Muscle of leg (tissue), 11 donors: ENCODE measurements around the gene PTK7. TPM values are rescaled to one million over a fixed set of nuclear protein-coding genes. Genes with fewer than 3 reads are reported as not detected.

ENCODE experiments used
- DNase-seq: peaks from one replicate; pipeline ENCODE4 v3.0.0; 2013
- H3K27ac ChIP-seq: one replicate; pipeline ENCODE4 v1.5.1; 2013; ENCODE audit warnings: mild to moderate bottlenecking, low read length, control low read depth
- H3K27me3 ChIP-seq: one replicate; pipeline ENCODE4 v1.6.1; 2013; ENCODE audit warnings: low read length; ENCODE audit not compliant: control insufficient read depth, insufficient read depth
- H3K36me3 ChIP-seq: one replicate; pipeline ENCODE4 v1.6.1; 2013; ENCODE audit warnings: low read length; ENCODE audit not compliant: control insufficient read depth, insufficient read depth
- H3K4me1 ChIP-seq: one replicate; pipeline ENCODE4 v1.6.1; 2013; ENCODE audit warnings: low read length; ENCODE audit not compliant: control insufficient read depth, insufficient read depth
- H3K4me3 ChIP-seq: one replicate; pipeline ENCODE4 v1.5.1; 2013; ENCODE audit warnings: low read length, control low read depth
- H3K9me3 ChIP-seq: replicated peaks from 2 replicates; pipeline ENCODE4 v1.6.1; 2013; ENCODE audit warnings: low read depth, low read length; ENCODE audit not compliant: control insufficient read depth
- WGBS: methylation state at CpG from one replicate; pipeline ENCODE4 v1.1.5; 2013; ENCODE audit warnings: missing lambda C conversion rate; ENCODE audit not compliant: insufficient coverage; 5-methylcytosine and 5-hydroxymethylcytosine counted together
- polyA plus RNA-seq, 8 donors: library from polyadenylated mRNA; unstranded; fragments of 120-200 nt; gene quantifications; one replicate each; pipeline versions ENCODE4 v1.2.1 to v1.2.3, GENCODE V29; 2013; ENCODE audit warnings: inconsistent platforms in 1 of 8, low replicate concordance in 1 of 8; ENCODE audit not compliant: insufficient read length in 8 of 8, insufficient read depth in 1 of 8
- total RNA-seq: library from RNA; stranded (reverse); fragments of 120-200 nt; gene quantifications from one replicate; pipeline ENCODE4 v1.2.4, GENCODE V29; 2013

Gene PTK7
- total and polyA plus RNA-seq, 9 donors: 40.2 to 117 (median 78.5) TPM

- 80% methylated on average over 2 of the region's 11 CpGs for WGBS
- no peaks in the 10 kb centered on the region for H3K4me1 ChIP-seq
- H3K36me3 ChIP-seq: peaks cover 15% of the 10 kb centered on the region
- DNase-seq: no peak
- no peak overlapping the region for H3K27ac ChIP-seq
- H3K9me3 ChIP-seq: no peaks in the 10 kb centered on the region
- H3K4me3 ChIP-seq: no peak overlapping the region
- H3K27me3 ChIP-seq: no peaks in the 10 kb centered on the region
Observed at GRCh38 chr6:43159599-43159998, 83.5 kb downstream of the PTK7 start.

GRCh38 chr6:43163899-43164298 is 87.8 kb downstream of the PTK7 start:
- Histone ChIP-seq H3K36me3 (peaks cover 15% of the 10 kb centered on the region), H3K4me3 (no peak overlapping the region), H3K27me3 (no peaks in the 10 kb centered on the region), H3K4me1 (no peaks in the 10 kb centered on the region), H3K9me3 (no peaks in the 10 kb centered on the region), H3K27ac (no peak overlapping the region)
- no peak for DNase-seq

- WGBS: 0% methylated on average over 6 of the region's 18 CpGs
- Histone ChIP-seq H3K4me1 (peaks cover 33% of the 10 kb centered on the region), H3K27ac (peak overlapping the region; percentile 99), H3K9me3 (no peaks in the 10 kb centered on the region), H3K36me3 (peaks cover 14% of the 10 kb centered on the region), H3K4me3 (peak overlapping the region; percentile 62), H3K27me3 (no peaks in the 10 kb centered on the region)
- peak; percentile 97 for DNase-seq
Observed at GRCh38 chr6:43170417-43170930, 94.4 kb downstream of the PTK7 start.

- H3K27ac ChIP-seq: peak within 1 kb of the TSS; percentile 99
- H3K4me1 ChIP-seq: peaks cover 38% of the 10 kb centered on the region
- peak within 1 kb of the TSS; percentile 89 for H3K4me3 ChIP-seq
- peak; percentile 100 for DNase-seq
- peaks cover 20% of the 10 kb centered on the region for H3K36me3 ChIP-seq
- under 1% methylated on average over 79 of the region's 83 CpGs for WGBS
- H3K27me3 ChIP-seq: no peaks in the 10 kb centered on the region
- H3K9me3 ChIP-seq: no peaks in the 10 kb centered on the region
Observed at GRCh38 chr6:43170931-43171706, 95.0 kb downstream of the PTK7 start, which contains the start of gene SRF. Gene SRF, plus strand, starts transcription at chr6:43171269. Its CDS starts 388 bp downstream, at chr6:43171657.

GRCh38 chr6:43171707-43172103 is 95.6 kb downstream of the PTK7 start:
- under 1% methylated on average over 57 of the region's 57 CpGs for WGBS
- Histone ChIP-seq H3K9me3 (no peaks in the 10 kb centered on the region), H3K36me3 (peaks cover 26% of the 10 kb centered on the region), H3K27me3 (no peaks in the 10 kb centered on the region), H3K27ac (peak overlapping the region; percentile 99), H3K4me1 (peaks cover 38% of the 10 kb centered on the region), H3K4me3 (peak overlapping the region; percentile 89)
- DNase-seq: no peak

GRCh38 chr6:43172104-43173007 is 96.2 kb downstream of the PTK7 start:
- H3K27ac ChIP-seq: peak overlapping the region; percentile 99
- H3K4me3 ChIP-seq: peak overlapping the region; percentile 89
- peaks cover 30% of the 10 kb centered on the region for H3K36me3 ChIP-seq
- no peaks in the 10 kb centered on the region for H3K27me3 ChIP-seq
- H3K9me3 ChIP-seq: no peaks in the 10 kb centered on the region
- WGBS: 1% methylated on average over 46 of the region's 46 CpGs
- peaks cover 38% of the 10 kb centered on the region for H3K4me1 ChIP-seq
- peak; percentile 60 for DNase-seq

GRCh38 chr6:43173591-43174262 is 97.6 kb downstream of the PTK7 start:
- Histone ChIP-seq H3K27ac (peak overlapping the region; percentile 99), H3K9me3 (no peaks in the 10 kb centered on the region), H3K4me3 (peak overlapping the region; percentile 89), H3K27me3 (no peaks in the 10 kb centered on the region), H3K36me3 (peaks cover 40% of the 10 kb centered on the region), H3K4me1 (peaks cover 38% of the 10 kb centered on the region)
- no peak for DNase-seq
- WGBS: 31% methylated on average over 5 of the region's 11 CpGs

GRCh38 chr6:43174263-43175112 is 98.4 kb downstream of the PTK7 start:
- Histone ChIP-seq H3K9me3 (no peaks in the 10 kb centered on the region), H3K36me3 (peaks cover 47% of the 10 kb centered on the region), H3K4me3 (peak overlapping the region; percentile 89), H3K27me3 (no peaks in the 10 kb centered on the region), H3K4me1 (peaks cover 38% of the 10 kb centered on the region), H3K27ac (peak overlapping the region; percentile 99)
- peak; percentile 100 for DNase-seq
- 2% methylated on average over 24 of the region's 32 CpGs for WGBS

GRCh38 chr6:43175676-43176422 is 99.7 kb downstream of the PTK7 start:
- H3K36me3 ChIP-seq: peaks cover 59% of the 10 kb centered on the region
- 96% methylated on average over 11 of the region's 11 CpGs for WGBS
- no peaks in the 10 kb centered on the region for H3K27me3 ChIP-seq

More at GRCh38 chr6:43175676-43176422, 99.7 kb downstream of the PTK7 start:
- no peaks in the 10 kb centered on the region for H3K9me3 ChIP-seq
- H3K4me3 ChIP-seq: no peak overlapping the region
- peak overlapping the region; percentile 99 for H3K27ac ChIP-seq
- H3K4me1 ChIP-seq: peaks cover 31% of the 10 kb centered on the region
- no peak for DNase-seq
